Memory B cell (primary cell): ENCODE results near the gene MAST4.
"Not testable (repeated sequence)": the region's sequence is repeated elsewhere in the genome, so short reads cannot be mapped to it uniquely, and the experiment has no call there.

Experiments used
- ATAC-seq: fragments of 150-1000 bp; cut with Tn5 transposase; 2 replicates; pipeline ENCODE4 v1.10.0; 2021; ENCODE audit warnings: low read depth, mild to moderate bottlenecking, moderate library complexity
- DNase-seq, 2 donors: peaks; one replicate each; pipeline ENCODE4 v3.0.0; 2022; ENCODE audit warnings: low spot score in 2 of 2
- H3K27ac Mint-ChIP-seq: one replicate; pipeline ENCODE4 v1.8.0; 2022; ENCODE audit warnings: mild to moderate bottlenecking, moderate library complexity, mixed read lengths
- H3K27me3 Mint-ChIP-seq: one replicate; pipeline ENCODE4 v1.8.0; 2022; ENCODE audit warnings: mixed read lengths
- H3K36me3 Mint-ChIP-seq: one replicate; pipeline ENCODE4 v1.8.0; 2022; ENCODE audit warnings: mild to moderate bottlenecking, mixed read lengths
- H3K4me1 Mint-ChIP-seq: one replicate; pipeline ENCODE4 v1.8.0; 2022; ENCODE audit warnings: mixed read lengths
- H3K4me3 Mint-ChIP-seq: one replicate; pipeline ENCODE4 v1.8.0; 2022; ENCODE audit warnings: mild to moderate bottlenecking, moderate library complexity, mixed read lengths
- H3K9me3 Mint-ChIP-seq: one replicate; pipeline ENCODE4 v1.8.0; 2022; ENCODE audit warnings: mixed read lengths

The MAST4 gene

DNA sequence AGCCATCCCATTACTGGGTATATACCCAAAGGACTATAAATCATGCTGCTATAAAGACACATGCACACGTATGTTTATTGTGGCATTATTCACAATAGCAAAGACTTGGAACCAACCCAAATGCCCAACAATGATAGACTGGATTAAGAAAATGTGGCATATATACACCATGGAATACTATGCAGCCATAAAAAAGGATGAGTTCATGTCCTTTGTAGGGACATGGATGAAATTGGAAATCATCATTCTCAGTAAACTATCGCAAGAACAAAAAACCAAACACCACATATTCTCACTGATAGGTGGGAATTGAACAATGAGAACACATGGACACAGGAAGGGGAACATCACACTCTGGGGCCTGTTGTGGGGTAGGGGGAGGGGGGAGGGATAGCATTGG is 577.2 kb downstream of the MAST4 start:
- DNase-seq, H3K4me3 Mint-ChIP-seq, H3K27ac Mint-ChIP-seq, H3K27me3 Mint-ChIP-seq, ATAC-seq, H3K4me1 Mint-ChIP-seq: not testable (repeated sequence)
- Mint-ChIP-seq H3K9me3 (peaks cover 14% of the 10 kb centered on the region), H3K36me3 (peaks cover 15% of the 10 kb centered on the region)

DNA sequence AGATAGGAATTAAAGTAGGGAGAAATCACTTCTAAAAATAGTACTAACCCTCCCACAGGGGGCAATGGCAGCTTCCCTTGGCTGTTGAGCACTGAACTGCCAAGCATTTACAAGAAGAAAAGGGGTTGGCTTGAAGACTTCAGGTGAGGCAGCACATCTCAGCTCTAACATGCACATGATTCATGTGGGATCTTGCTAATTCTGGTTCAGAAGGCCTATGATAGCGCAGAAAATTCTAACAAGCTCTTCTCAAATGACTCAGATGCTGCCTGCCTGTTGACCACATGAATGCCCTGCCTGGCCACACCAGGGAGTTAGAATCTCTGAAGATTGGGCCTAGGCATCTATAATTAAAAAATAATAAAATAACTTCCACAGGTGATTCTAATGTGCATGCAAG is 577.8 kb downstream of the MAST4 start:
- no peak for DNase-seq
- Mint-ChIP-seq H3K27ac (no peak overlapping the region), H3K27me3 (no peaks in the 10 kb centered on the region), H3K36me3 (peaks cover 20% of the 10 kb centered on the region), H3K9me3 (peaks cover 14% of the 10 kb centered on the region), H3K4me3 (no peak overlapping the region), H3K4me1 (peaks cover 11% of the 10 kb centered on the region)
- ATAC-seq: no peak

DNA sequence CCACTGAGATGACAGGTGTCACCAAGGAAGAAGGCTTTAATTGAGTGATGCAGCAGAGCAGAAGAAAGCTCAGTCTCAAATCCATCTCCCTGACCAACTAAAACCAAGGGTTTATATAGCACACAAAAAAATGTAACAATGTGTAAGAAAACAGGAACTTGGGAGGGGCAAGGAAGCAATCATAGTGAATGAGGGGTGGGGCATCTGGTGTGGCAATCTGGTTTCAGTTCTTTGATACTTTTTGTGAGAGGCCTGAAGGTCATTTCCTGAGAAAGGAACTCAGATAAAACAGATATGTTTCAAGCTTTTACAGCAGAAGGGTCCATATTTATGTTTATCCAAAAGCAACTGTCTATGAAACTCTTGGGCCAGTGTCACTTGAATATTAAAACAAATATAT is 580.7 kb downstream of the MAST4 start:
- Mint-ChIP-seq H3K4me3 (no peak overlapping the region), H3K9me3 (peaks cover 20% of the 10 kb centered on the region), H3K36me3 (peaks cover 44% of the 10 kb centered on the region), H3K27me3 (no peaks in the 10 kb centered on the region), H3K4me1 (peaks cover 28% of the 10 kb centered on the region), H3K27ac (peak overlapping the region; percentile 65)
- ATAC-seq (peak; percentile 75), DNase-seq (no peak)

DNA sequence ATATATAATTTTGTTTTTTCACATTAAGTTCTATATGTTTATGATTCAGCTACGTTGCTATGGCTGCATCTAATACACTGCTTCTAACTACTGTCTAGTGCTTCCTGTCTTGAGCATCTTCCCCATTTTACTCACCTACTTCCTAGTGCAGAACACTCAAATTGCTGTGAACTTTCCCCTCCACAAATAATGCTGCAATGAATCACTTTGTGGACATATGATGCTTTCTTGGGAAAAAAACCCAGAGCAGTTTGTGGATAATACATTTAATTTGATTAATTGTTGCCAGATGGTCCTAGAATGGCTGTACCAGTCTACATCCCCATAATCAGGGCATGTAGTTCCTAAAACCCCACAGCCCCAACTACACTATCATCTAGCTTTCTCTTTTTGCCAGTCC is 581.9 kb downstream of the MAST4 start:
- H3K27me3 Mint-ChIP-seq: no peaks in the 10 kb centered on the region
- H3K27ac Mint-ChIP-seq: peak overlapping the region; percentile 79
- peaks cover 53% of the 10 kb centered on the region for H3K36me3 Mint-ChIP-seq
- H3K4me3 Mint-ChIP-seq: no peak overlapping the region
- DNase-seq (no peak), ATAC-seq (peak; percentile 82)
- H3K4me1 Mint-ChIP-seq: peaks cover 31% of the 10 kb centered on the region
- H3K9me3 Mint-ChIP-seq: peaks cover 20% of the 10 kb centered on the region

DNA sequence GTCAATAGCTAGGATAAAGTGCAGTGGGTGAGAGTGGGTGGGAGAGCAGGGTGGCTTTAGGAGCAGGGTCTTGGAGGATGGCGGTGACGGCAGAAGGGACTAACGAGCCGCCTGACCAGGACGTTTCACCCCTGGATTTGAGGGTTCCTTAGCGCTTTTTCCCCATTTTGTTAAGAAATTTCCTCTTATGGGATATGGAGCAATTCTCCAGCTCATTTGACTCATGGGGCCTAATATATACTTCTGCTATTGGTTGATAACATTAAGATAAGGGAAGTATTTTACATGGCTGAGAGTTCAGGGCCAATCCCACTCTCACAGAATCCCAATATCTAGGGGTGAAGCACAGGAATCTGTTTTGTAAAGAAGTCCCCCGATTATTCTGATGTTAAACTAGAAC is 582.8 kb downstream of the MAST4 start:
- peaks cover 20% of the 10 kb centered on the region for H3K9me3 Mint-ChIP-seq
- H3K27ac Mint-ChIP-seq: no peak overlapping the region
- H3K4me3 Mint-ChIP-seq: no peak overlapping the region
- peaks cover 33% of the 10 kb centered on the region for H3K4me1 Mint-ChIP-seq
- DNase-seq (no peak), ATAC-seq (no peak)
- peaks cover 62% of the 10 kb centered on the region for H3K36me3 Mint-ChIP-seq
- no peaks in the 10 kb centered on the region for H3K27me3 Mint-ChIP-seq

DNA sequence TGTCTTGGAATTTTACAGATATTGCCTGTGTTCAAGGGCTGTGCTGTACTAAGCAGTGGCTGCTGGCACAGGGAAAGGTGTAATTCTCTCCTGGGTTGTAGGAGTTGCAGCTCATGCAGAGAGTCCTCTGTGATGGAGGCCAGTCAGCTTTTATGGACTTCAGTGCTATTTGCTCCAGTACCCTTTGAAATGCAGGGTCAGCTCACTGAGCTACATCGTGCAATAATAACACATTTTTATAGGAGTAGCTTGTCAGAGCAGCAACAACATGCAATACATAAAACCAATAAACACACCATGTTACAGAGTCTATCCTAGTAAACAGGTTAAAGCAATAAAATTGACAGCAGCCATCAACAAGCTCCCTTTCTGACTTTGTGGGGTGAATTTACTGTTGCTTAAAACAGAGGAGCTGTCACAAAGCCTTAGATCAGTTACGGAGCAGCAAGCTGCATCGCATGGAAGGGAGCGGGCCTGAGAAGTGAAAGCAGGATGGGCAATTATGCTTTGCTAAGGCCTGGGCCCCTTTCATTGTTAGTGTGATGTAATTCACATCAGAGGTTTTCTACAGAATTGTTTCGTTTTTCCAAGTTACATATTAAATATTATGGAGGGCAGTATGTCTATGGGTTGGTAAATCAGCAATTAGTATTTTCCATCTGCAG is 583.6 kb downstream of the MAST4 start:
- peak overlapping the region; percentile 60 for H3K27ac Mint-ChIP-seq
- no peaks in the 10 kb centered on the region for H3K27me3 Mint-ChIP-seq
- ATAC-seq (no peak), DNase-seq (no peak)
- peaks cover 20% of the 10 kb centered on the region for H3K9me3 Mint-ChIP-seq
- no peak overlapping the region for H3K4me3 Mint-ChIP-seq
- peaks cover 34% of the 10 kb centered on the region for H3K4me1 Mint-ChIP-seq
- H3K36me3 Mint-ChIP-seq: peaks cover 66% of the 10 kb centered on the region

DNA sequence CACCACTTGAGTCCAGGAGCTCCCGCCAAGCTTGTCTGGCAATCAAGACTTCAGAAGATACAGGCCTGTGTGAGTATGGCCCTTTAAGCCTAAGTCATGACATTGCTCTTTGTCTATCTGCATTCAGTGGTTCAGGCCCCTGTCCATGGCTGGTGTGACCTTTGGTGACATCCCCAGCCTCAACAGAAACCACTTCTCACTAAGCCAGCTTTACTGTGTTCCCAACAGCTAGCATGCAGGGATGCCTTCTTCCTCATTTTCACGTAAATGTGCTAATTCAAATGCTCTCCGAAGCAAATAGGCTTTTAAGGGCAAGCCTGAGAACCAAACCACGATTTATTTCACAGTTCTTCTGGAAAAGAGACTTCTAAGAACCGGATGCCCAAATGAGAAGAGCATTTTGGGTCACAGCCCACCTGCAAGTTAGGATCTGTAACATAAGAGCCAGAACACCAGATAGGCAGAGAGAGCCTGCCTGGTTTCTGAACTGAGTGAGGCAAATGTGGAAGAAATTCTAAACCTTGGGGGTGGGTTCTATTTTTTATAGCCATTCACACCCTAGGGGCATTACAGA is 585.5 kb downstream of the MAST4 start:
- no peaks in the 10 kb centered on the region for H3K27me3 Mint-ChIP-seq
- ATAC-seq: no peak
- H3K4me3 Mint-ChIP-seq: no peak overlapping the region
- peaks cover 72% of the 10 kb centered on the region for H3K36me3 Mint-ChIP-seq
- peaks cover 12% of the 10 kb centered on the region for H3K9me3 Mint-ChIP-seq
- no peak for DNase-seq
- H3K27ac Mint-ChIP-seq: no peak overlapping the region
- H3K4me1 Mint-ChIP-seq: peaks cover 41% of the 10 kb centered on the region

DNA sequence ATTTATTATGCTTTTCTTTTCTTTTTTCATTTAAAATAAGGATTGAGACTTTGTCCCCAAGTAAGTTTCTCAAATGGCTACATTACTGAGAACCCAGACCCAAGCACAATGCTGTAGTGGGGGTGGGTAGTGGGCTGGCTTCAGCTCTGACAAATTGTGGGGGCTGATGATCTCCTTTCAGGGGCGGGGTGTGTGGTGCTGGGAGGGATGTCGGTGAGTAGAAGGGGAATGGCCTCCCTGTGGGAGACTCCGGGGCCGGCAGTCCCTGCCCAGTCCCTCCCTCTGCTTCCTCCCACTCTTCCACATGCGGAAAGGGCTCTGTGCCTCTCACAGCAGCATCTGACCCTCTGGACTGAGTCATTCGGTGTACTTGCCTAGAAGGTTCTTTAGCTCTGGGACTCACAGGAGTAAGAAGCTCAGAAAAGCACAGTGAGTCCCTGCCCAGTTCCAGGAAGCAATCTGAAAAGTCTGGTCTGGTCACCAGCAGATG is 586.2 kb downstream of the MAST4 start:
- DNase-seq: no peak
- no peak for ATAC-seq
- Mint-ChIP-seq H3K9me3 (peaks cover 9% of the 10 kb centered on the region), H3K4me3 (no peak overlapping the region), H3K27me3 (no peaks in the 10 kb centered on the region), H3K36me3 (peaks cover 69% of the 10 kb centered on the region), H3K27ac (no peak overlapping the region), H3K4me1 (peaks cover 43% of the 10 kb centered on the region)

DNA sequence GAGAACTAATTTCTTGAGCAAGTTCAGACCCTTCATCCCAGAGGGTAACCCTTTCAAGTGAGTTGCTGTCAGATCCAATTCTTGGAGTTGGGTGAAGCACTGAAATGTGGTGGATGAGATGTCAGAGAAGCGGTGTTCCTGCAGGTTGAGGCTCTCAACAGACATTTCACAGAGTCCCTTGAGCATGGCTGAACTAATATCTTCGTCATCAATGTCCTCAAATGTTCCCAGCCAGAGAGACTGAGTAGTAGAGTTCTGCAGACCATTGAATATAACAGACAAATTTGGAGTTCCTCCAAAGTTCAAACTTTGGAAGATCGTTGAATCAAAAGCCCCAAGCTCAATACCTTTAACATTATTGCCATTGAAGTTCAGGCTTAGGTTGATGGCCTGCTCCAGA is 587.7 kb downstream of the MAST4 start:
- Mint-ChIP-seq H3K27me3 (no peaks in the 10 kb centered on the region), H3K4me1 (peaks cover 48% of the 10 kb centered on the region), H3K9me3 (peaks cover 7% of the 10 kb centered on the region), H3K4me3 (no peak overlapping the region), H3K36me3 (peaks cover 71% of the 10 kb centered on the region), H3K27ac (no peak overlapping the region)
- DNase-seq (no peak), ATAC-seq (no peak)

DNA sequence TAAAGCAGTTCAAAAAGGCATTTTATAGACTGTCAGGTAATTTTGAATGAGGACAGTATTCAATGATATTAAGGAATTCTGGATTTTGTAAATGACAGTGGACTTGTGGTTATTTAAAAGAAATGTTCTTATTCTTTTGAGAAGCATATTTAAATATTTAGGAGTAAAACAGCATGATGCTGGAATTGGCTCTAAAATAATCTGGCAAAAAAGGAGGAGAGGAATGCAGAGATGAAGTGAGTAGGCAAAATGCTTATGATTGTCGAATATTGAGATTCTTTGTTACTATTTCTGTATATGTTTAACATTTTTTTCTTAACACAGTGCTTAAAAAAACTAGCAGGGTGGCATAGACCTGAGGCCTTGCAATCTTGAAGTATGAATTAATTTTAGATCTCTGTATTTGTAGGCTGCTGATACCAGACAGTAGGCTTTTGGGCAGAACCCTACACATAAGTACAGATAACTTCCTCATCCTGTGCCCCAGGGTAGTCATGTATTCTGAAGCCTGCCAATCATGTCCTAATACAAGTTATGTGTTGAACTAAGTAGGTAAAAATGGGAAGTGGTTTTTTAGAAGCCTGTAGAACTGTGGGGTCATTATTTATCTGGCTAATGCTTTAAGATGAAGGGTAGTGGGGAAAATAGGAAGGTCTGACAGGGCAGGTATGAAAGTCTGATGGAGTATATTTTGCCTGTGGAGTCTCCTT is 591.0 kb downstream of the MAST4 start:
- Mint-ChIP-seq H3K4me1 (peaks cover 63% of the 10 kb centered on the region), H3K36me3 (peaks cover 76% of the 10 kb centered on the region), H3K9me3 (peaks cover 1% of the 10 kb centered on the region), H3K4me3 (peak overlapping the region; percentile 76), H3K27me3 (no peaks in the 10 kb centered on the region), H3K27ac (peak overlapping the region; percentile 81)
- ATAC-seq (peak; percentile 99), DNase-seq (peak in 1 of 2 donors; percentile 53)

DNA sequence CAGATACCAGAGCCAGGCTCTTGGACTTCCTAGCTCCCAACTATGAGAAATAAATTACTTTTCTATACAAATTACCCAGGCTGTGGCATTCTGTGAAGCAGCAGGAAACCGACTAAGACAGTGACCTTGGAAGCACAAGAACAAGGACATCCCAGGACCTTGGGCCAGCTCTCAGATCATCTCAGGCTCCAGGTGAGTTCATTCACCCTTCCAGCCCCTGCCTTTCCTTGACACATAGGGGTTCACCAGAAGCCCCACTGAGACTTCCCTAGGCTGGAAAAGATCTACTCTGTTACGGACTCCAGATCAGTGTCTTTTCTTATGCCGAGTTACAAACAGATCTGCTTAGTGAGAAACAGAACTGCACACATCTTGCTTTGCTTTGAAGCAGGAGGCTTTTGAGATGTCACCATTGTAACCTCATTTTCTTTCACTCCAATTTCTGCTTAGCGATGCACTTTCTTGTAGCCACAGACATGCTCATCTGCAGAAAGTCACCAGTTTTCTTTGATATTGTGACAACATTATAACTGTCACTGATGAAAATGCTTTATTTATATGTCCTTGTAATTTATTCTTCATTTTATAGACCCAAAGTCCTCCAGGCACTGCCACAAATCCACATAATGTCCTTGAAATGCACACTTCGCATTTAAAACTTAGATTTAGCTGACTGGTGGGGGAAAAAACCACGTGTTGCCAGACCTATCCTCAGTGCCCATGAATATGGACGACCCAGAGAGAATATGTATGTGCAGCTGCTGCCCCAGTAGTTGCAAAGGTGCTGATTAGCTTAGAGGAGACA is 592.3 kb downstream of the MAST4 start:
- Mint-ChIP-seq H3K4me3 (peak overlapping the region; percentile 80), H3K27me3 (no peaks in the 10 kb centered on the region), H3K27ac (peak overlapping the region; percentile 94), H3K9me3 (peaks cover 1% of the 10 kb centered on the region), H3K4me1 (peaks cover 64% of the 10 kb centered on the region), H3K36me3 (peaks cover 74% of the 10 kb centered on the region)
- ATAC-seq (no peak), DNase-seq (no peak)

DNA sequence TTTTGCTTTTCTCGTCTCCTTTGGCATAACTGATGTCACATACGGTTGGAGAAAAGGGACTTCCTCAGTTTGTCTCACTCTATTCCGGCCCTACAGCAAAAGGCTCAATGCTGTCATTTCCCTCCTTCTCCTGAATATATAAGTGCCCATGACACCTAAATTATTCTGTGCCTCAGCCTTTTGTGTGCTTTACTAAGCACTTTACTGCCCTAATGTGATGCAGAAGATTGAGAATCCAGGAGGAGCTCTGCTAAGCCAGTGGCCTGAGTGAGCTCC is 592.8 kb downstream of the MAST4 start:
- ATAC-seq: no peak
- peak overlapping the region; percentile 94 for H3K27ac Mint-ChIP-seq
- H3K4me1 Mint-ChIP-seq: peaks cover 65% of the 10 kb centered on the region

DNA sequence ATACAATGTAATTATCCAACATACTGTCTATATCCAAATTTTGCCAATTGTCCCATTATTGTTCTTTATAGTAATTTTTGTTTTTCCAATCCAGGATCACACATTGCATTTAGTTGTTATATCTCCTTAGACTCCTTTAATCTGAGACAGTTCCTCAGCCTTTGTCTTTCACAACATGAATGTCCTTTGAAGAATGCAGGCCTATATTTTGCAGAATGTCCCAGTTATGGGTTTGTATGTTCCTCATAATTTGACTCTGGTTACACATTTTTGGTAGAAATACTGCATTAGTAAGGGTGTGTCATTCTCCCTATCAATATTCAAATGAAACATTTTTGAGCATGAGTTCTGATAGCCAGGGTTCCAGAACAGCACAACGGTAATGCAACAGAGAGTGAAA is 593.7 kb downstream of the MAST4 start:
- ATAC-seq: no peak
- no peaks in the 10 kb centered on the region for H3K27me3 Mint-ChIP-seq
- H3K4me1 Mint-ChIP-seq: peaks cover 70% of the 10 kb centered on the region
- no peak for DNase-seq
- H3K36me3 Mint-ChIP-seq: peaks cover 74% of the 10 kb centered on the region
- peak overlapping the region; percentile 94 for H3K27ac Mint-ChIP-seq
- H3K4me3 Mint-ChIP-seq: peak overlapping the region; percentile 93
- H3K9me3 Mint-ChIP-seq: peaks cover 1% of the 10 kb centered on the region

More for the DNA sequence above, 592.8 kb downstream of the MAST4 start:
- Mint-ChIP-seq H3K4me3 (peak overlapping the region; percentile 80), H3K9me3 (peaks cover 1% of the 10 kb centered on the region), H3K27me3 (no peaks in the 10 kb centered on the region), H3K36me3 (peaks cover 71% of the 10 kb centered on the region)
- DNase-seq: no peak

DNA sequence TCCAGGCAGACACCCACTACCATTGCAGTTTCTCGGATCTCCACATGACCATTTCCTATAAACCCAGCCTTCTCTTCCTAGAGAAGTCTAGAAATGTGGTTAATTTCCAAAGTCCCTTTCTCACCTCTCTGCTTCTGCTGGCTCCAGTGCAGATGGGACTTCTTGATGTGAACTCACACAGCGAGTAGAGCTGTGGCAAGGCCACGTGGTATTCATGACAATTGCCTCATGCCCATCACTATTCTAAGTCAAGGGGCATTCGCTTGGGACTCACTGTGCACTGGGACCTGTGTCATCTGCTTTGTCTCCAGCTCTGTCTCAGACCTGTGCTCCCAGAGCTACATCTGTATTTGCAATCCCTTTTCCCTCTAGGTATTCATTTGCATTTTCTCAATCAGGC is 594.2 kb downstream of the MAST4 start:
- H3K27ac Mint-ChIP-seq: peak overlapping the region; percentile 94
- H3K4me1 Mint-ChIP-seq: peaks cover 66% of the 10 kb centered on the region
- ATAC-seq (no peak), DNase-seq (no peak)
- H3K36me3 Mint-ChIP-seq: peaks cover 72% of the 10 kb centered on the region
- peak overlapping the region; percentile 93 for H3K4me3 Mint-ChIP-seq
- no peaks in the 10 kb centered on the region for H3K9me3 Mint-ChIP-seq
- no peaks in the 10 kb centered on the region for H3K27me3 Mint-ChIP-seq
